Type B pancreatic cell (in vitro differentiated cells): ENCODE measurements around the gene TIAM1. TPM values are rescaled to one million over a fixed set of nuclear protein-coding genes. Genes with fewer than 3 reads are reported as not detected.
A peak's percentile ranks its signal among the peaks of the same experiment; 100 is the strongest.

Experiments used
- DNase-seq: peaks from one replicate; pipeline ENCODE4 v3.0.0; 2021; ENCODE audit warnings: mixed read lengths; ENCODE audit not compliant: unreplicated experiment; ENCODE audit errors: extremely low spot score
- H3K27ac Mint-ChIP-seq: 2 replicates; pipeline ENCODE4 v1.8.0; 2021; ENCODE audit warnings: mild to moderate bottlenecking, mixed read lengths
- H3K27me3 Mint-ChIP-seq: 2 replicates; pipeline ENCODE4 v1.8.0; 2021; ENCODE audit warnings: mixed read lengths
- H3K36me3 Mint-ChIP-seq: 2 replicates; pipeline ENCODE4 v1.8.0; 2021; ENCODE audit warnings: mixed read lengths
- H3K4me1 Mint-ChIP-seq: one replicate; pipeline ENCODE4 v1.8.0; 2021; ENCODE audit warnings: mixed read lengths; ENCODE audit not compliant: unreplicated experiment
- H3K4me3 Mint-ChIP-seq: 2 replicates; pipeline ENCODE4 v1.8.0; 2021; ENCODE audit warnings: mild to moderate bottlenecking, mixed read lengths
- H3K9me3 Mint-ChIP-seq: 2 replicates; pipeline ENCODE4 v1.8.0; 2021; ENCODE audit warnings: mixed read lengths
- CTCF ChIP-seq: fragments of 200-600 bp; sonication (generic); conservative IDR thresholded peaks from 2 replicates; pipeline ENCODE4 v1.5.0; 2021; ENCODE audit warnings: antibody characterized with exemption, mild to moderate bottlenecking
- total RNA-seq: library from RNA; stranded (reverse); gene quantifications from 2 replicates; pipeline ENCODE4 v1.2.1, GENCODE V29; 2021; ENCODE audit warnings: low replicate concordance

The TIAM1 gene
- total RNA-seq, 1 donor from 2014 or later, result 49.3 TPM

DNA sequence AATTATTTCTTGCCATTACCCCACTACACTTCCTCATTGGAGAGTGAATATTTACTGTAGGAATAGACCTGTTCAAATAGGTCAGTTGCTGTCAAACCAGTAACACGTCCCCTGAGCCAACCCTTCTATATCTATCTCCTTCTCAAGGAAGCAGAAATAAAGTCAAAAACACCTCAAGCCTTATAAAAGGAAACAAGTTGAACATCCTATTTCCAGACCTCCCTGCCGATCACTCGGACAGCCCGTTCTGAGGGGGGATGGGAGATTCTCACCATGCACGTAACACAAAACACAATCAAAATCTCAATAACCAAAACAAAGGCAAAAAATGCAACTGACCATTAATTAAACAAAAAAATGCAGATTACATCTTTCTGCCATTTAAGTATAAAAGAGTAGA, 184.3 kb downstream of the TIAM1 start:
- Mint-ChIP-seq H3K9me3 (no peaks in the 10 kb centered on the region), H3K27me3 (no peaks in the 10 kb centered on the region), H3K4me3 (peak overlapping the region; percentile 11), H3K27ac (peak overlapping the region; percentile 13), H3K36me3 (peaks cover 21% of the 10 kb centered on the region), H3K4me1 (peaks cover 28% of the 10 kb centered on the region)
- no peak for TF ChIP-seq CTCF
- no peak for DNase-seq

GRCh38 chr21:31158789-31159581, 185.1 kb downstream of the TIAM1 start:
- Mint-ChIP-seq H3K4me3 (no peak overlapping the region), H3K36me3 (peaks cover 23% of the 10 kb centered on the region), H3K9me3 (no peaks in the 10 kb centered on the region), H3K4me1 (peaks cover 28% of the 10 kb centered on the region), H3K27ac (no peak overlapping the region), H3K27me3 (no peaks in the 10 kb centered on the region)
- TF ChIP-seq CTCF, result no peak
- DNase-seq, result no peak

GRCh38 chr21:31157756-31158155, 186.3 kb downstream of the TIAM1 start:
- H3K4me1 Mint-ChIP-seq, result peaks cover 26% of the 10 kb centered on the region
- no peak for DNase-seq
- no peak for TF ChIP-seq CTCF
- H3K36me3 Mint-ChIP-seq, result peaks cover 30% of the 10 kb centered on the region
- no peak overlapping the region for H3K27ac Mint-ChIP-seq
- no peaks in the 10 kb centered on the region for H3K27me3 Mint-ChIP-seq
- H3K4me3 Mint-ChIP-seq, result no peak overlapping the region
- no peaks in the 10 kb centered on the region for H3K9me3 Mint-ChIP-seq

GRCh38 chr21:31156662-31157061, 187.4 kb downstream of the TIAM1 start:
- H3K27me3 Mint-ChIP-seq, result no peaks in the 10 kb centered on the region
- no peak overlapping the region for H3K27ac Mint-ChIP-seq
- no peak for TF ChIP-seq CTCF
- no peak for DNase-seq
- H3K4me3 Mint-ChIP-seq, result no peak overlapping the region
- H3K4me1 Mint-ChIP-seq, result peaks cover 23% of the 10 kb centered on the region
- H3K9me3 Mint-ChIP-seq, result no peaks in the 10 kb centered on the region
- H3K36me3 Mint-ChIP-seq, result peaks cover 34% of the 10 kb centered on the region

DNA sequence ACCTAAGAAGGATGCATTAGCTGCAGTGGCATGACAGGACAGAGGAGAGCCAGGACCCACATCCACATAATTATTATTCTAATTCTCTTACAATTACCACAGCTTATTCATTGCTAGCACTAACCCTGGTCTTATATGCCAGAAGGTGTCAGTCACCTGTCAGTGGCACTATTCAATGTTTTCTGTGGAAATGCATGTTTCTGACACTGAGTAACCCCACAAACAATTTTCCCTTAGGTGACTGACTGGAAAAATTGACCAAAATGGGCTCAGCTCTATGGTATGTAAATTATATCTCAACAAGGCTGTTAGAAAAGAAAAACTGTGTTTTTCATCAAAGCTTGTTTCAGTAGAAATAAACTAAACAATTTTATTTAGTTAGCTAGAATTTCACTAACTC, 187.9 kb downstream of the TIAM1 start:
- Mint-ChIP-seq H3K27me3 (no peaks in the 10 kb centered on the region), H3K4me1 (peaks cover 18% of the 10 kb centered on the region), H3K36me3 (peaks cover 38% of the 10 kb centered on the region), H3K27ac (no peak overlapping the region), H3K4me3 (no peak overlapping the region), H3K9me3 (no peaks in the 10 kb centered on the region)
- TF ChIP-seq CTCF, result no peak
- no peak for DNase-seq
